Endometrial microvascular endothelial cells (primary cell): ENCODE results near the gene NSUN7. TPM values are rescaled to one million over a fixed set of nuclear protein-coding genes. Genes with fewer than 3 reads are reported as not detected.

Source experiments
- in situ Hi-C: cut with HindIII; loops from 2 replicates; pipeline ENCODE4 v1.10.0; 2017; ENCODE audit warnings: low sequenced_read_pairs, low pct_unique_long_range_greater_than_20kb; ENCODE audit errors: inconsistent ontology term
- total RNA-seq: library from RNA; depleted of rRNA; stranded (reverse); fragments of >200 nt; gene quantifications from one replicate; pipeline ENCODE4 v1.2.3, GENCODE V29; 2015; ENCODE audit errors: inconsistent ontology term

The NSUN7 gene
- total RNA-seq, 1 donor from 2014 or later = 0.37 TPM

DNA sequence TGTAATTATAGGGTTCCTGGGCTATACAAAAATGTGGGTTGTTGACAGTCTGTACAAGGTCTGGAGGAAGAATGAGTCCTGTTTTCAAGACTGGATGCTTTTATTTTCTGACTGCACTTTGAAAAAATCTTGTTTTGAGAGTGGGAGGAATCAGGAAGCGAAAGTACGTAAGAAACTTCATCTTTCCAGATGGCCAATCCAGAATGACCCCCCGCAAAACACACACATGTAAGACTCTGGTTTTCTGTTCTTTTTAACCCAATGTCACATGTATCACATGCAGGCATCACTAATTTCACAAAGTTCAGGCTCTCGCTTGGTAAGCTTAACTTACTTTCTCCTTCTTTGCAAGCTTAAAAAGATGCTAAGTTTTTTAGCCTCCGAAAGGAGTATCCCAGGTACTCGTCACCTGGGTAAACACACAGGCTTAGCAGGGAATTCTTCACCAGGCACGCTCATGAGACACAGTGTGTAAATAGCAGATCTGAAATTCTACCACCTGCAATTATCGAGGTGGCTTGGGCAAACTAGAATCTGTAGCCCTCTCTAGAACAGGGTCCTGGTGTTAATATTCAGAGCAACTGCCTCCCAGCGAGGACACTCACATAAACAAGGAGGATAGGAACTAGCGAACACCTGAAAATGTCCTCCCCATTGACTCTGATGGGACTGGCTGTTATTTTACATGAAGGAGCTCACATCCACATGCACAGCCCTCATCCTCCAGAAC lies 90.7 kb downstream of the NSUN7 start:
- in situ Hi-C loops = no loop called here

DNA sequence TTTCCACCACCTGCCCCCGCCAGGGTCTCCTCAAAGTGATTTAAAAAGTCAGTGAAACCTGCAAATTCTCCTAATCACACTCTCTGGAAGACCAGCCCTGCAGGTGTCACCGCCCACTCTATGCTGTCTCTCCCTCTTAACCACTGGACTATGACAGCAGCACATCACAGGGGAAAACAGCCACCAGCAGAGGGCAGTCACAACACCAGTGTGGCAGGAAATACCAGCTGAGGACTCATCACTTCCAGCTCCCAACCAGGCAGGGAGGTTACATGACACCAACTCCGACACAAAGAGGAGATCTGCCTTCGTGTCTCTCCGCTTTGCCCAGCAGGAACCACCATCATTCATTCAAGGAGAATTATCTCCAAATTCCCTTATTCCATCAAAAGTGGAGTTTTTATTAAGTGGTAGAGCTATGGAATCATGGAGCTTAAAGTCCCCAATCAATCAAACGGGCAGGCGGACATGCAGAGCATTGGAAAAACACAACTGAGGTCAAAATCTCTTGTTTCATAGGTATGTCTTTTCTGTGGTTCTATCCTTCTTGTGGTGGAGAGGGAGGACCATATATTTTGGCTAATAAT lies 91.3 kb downstream of the NSUN7 start:
- in situ Hi-C loops = no loop called here

DNA sequence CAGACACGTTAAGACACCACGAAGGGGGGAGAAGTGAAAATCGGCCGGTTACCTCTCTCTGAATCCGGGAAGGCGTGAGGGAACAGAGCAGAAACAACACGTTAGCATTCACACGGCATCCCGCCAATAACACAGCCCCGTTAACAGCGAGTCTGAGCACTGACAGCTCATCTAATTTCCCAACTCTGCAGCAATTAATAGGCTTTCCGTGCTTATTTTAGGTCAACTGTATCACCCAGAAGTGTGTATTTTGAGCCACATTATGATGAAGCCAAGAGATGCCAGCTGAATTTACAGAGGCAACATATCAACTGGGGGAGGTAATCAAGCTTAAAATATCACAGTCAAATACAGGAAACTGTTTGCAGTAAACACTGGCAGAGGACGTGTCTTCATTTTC lies 92.6 kb downstream of the NSUN7 start:
- in situ Hi-C loops = no loop called here

DNA sequence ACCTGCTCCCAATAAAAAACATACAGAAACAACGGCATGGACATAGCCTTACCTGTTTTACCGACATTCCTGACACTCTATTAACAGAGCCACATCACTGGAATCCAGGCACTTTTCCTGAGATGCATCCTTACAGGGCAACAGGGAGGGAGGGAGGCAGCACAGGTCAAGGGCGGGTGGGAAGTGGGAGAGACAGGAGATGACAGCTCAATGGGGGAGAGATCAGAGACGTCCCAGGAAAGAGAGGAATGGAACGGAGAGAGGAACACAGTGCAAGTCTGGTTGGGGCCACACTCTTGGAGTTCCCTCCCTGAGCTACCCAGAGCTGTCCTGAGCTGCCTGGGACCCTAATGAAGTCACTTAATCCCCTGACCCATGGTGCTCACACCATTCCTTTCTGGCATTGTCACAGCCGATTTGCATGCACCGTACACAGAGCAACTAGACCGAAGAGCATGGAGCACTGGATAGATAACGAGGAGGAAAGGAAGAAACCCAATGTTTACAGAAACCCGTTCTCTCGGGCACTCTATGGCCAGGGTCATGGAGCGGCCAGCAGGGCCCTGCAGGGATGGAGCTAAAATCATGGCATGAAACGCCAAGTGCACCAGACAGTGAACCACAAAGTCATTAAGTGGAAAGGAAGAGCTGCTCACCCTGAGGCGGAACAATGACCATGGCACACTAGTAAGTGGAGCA lies 93.1 kb downstream of the NSUN7 start:
- in situ Hi-C loops = no loop called here

DNA sequence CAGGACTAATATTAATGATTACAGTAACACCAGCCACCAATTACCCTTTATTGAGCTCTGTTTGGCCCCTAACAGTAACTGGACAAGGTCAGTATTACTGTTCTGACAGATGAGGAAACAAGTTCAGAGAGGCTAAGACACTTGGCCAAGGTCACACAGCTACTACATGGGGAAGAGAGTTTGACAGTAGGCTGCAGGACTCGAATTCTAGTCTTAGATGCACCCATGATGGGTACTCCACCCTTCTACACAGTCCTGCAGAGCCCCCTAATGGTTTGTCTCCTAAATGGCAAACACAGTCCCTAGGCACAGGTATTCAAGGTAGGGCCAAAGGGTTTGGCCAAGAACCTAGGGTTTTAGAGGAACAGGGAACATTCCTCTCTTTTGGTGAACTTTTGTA lies 93.9 kb downstream of the NSUN7 start:
- in situ Hi-C loops = no loop called here

DNA sequence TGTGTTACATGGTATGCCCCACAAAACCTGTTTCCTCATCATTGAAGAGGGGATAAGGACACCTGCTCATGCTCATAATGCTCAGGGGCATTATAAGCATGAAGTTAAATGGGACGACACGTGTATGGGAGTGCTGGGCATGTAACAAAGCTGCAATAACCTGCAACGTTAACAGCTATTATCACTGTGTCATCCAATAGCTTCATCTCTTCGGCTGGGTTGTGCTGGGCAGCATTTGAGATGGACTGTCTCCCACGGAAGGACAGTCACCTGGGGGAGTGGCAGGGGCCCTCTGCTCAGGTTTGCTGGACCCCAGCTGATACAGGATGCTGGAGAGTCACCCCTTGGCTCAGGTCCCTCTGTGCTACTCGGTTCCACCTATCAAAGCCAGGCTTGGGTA lies 94.5 kb downstream of the NSUN7 start:
- in situ Hi-C loops = no loop called here

DNA sequence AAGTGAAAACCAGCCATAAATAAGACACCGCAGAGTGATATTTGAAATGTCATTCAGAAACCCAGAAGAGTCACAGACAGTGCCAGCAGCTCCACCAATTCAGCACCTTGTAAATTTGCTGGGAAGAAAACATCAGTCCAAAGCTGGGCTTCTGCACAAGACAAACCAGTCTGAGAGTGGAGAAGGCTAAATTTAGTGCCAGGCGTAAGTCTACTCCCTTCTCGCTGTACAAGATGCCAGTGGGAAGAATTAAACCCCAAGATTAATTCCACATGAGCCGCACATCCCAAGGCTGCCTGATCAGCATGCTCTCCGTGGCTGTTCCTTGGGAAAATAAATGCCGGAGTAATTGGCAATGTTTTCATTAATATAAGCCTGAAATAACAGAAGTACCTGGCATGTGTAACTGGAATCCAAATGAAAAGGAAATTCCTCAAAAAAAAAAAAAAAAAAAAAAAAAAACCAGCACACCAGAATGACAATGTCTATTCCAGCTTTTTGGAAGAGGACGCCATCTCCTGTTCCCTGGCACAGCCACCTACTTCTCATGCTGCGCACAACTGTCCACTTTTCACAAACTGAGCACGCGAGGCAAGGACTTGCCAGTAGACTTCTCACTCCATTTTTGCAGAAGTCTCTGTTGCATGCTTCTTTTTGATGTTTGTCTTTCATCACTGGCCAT lies 95.5 kb downstream of the NSUN7 start:
- in situ Hi-C loops = no loop called here

DNA sequence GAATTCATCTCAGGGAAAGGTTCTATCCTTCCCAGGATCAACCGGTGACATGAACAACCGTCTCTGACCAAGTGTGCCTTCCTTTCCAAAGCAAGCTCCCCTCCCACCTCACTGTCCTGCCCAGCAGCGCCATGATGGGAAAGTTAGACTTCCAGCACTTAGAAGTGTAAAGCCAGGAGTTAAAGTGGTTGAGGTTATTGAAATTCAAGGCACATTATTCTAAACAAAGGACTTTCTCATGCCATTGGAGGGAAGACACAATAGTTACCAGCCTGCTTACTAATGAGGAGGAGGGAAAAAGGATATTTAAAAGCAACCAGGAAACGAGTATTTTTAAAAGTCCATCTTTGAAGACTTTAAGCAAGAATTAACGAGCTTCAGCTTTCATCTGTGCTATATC lies 96.8 kb downstream of the NSUN7 start:
- in situ Hi-C loops = no loop called here

DNA sequence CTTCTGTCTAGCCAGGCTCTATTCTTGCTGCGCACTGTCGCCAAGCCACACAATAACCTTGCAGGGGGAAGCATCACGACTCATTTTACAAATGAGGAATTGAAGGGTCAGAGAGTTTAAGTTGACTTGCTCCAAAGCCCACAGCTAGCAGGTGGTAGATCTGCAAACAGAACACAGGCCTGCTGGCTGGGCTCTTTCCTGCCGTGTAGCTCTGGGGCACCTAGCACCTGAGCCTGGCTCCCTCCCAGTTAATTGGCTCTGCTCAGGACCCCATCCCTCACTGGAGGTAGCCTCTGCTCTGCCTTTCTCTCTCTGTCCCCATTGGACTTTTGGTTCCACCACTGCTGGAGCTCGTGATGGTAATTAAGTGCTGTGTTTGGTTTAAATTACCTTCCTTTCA lies 98.5 kb downstream of the NSUN7 start:
- in situ Hi-C loops = no loop called here

DNA sequence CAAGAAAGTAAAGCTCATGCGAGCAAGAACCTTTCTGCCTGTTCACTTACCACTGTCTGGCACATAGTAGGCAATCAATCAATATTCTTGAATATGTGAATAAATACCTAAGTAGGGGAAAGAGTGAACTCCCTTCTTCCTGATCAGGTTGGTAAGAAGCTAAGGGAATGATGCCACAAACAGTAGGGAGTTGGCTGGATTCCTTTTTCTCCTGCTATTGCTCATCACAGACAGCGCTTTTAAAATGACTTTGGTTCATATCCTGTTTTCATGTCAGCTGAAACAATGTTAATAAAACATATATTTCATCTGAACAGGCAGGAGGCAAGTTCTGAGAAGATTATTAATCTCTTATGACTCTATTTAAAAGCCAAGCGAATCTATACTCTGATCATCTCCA lies 99.2 kb downstream of the NSUN7 start:
- in situ Hi-C loops = no loop called here

DNA sequence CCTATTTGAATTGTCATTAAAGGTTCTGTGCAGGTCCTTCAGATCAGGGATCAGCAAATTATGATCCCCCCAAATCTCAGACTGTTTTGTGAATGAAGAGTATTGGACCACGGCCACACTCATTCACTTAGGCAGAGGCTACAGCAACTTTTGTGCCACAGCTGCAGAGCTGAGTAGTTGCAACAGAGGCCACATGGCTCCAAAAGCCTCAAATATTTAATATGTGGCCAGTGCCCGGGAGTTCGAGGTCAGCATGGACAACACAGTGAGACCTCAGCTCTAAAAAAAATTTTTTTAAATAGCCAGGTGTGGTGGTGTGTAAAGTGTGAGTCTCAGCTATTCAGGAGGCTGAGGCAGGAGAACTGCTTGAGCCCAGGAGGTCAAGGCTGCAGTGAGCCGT lies 100.7 kb downstream of the NSUN7 start:
- in situ Hi-C loops = no loop called here

DNA sequence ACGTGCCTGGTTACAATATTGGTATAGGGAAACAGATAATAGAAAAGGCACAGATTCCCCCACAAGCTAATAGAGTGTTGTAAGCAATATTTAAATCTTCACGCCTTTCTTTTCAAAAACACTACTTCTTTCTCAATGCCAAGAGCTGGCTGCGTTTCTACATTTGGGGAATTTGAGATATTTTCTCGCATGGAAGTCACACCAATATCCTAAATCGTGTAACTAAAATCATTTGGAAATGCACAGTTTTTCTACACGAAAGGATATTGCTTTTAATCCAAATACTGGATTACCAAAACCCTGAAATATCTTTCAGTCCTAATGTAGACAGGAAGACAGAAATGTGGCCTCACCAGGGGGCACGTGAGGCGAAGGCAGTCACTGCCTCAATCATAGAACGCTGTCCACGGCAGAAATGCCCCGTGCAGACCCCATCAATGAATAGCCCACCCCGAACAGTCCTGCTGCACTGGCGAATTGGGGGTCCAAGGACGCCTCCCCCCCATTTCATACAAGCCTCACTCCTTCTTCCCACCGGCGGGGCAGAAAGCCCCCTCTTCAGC lies 106.6 kb downstream of the NSUN7 start:
- in situ Hi-C loops = no loop called here

DNA sequence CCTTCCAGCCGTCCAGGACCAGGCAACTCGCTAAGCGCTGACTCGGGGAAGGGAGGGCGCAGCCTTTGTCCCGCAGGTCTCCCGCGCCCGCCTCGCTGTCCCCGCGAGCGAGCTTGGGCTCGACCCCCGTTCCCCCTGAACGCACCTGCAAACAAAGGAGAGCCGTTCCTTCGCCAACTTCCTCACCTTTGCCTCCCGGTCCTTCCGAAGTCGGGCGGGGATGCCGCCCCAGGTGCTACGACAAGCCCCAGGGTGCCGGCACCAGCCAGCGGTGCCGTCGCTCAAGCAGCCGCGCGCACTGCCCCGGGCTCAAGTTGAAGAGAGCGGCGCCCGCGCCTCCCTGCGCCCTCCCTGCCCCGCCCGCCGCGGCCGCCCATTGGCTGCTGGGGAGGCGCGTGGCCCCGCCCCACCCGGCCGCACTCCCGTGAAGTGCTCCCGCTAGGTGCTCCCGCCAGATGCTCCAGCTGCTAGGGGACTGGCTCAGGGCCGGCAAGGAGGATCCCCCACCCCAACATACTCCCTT lies 107.1 kb downstream of the NSUN7 start:
- in situ Hi-C loops = no loop called here

DNA sequence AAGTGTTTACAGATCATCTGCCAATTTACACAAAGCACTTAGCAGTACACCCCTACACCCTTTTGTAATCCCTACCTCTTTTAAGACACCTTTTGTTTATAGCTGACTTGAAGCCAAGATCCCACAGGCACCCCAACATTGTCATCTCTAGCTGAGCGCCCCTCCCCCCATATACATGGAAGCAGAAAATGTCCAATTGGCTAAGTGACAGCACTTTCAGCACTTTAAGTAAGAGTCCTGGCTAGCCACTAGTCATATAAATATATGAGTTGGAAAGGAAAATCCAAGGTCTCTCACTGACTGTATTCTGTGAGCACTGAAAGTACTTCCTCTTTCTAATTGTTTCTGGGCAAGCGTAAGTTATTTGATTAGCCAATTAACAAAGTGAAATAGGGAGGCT lies 108.2 kb downstream of the NSUN7 start:
- in situ Hi-C loops = no loop called here

DNA sequence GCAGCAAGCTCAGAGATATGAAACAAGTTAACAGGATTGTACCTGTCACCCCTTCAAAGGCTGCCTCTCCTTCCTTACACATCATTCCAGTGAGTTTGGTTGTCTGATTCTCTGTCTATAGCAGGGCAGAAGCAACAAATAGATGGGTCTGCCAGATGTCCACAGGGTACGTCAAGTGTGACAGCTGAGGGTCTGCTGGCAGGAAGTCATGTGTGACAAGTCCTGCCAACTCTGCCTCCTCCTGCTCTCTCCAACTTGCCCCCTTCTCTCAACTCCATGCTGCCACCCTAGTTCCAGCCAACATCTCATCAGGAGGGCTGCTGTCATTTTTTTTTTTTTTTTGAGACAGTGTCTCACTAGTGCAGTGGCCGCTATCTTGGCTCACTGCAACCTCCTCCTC lies 109.2 kb downstream of the NSUN7 start:
- in situ Hi-C loops = no loop called here

Other genes starting within 250 kb of the NSUN7 start
- 1.0 TPM for gene RBM47, start 120.1 kb upstream of the NSUN7 start, total RNA-seq